LNCaP clone FGC (cell line): Measurements from ENCODE around the gene FKBP10.

ENCODE experiments used
- DNase-seq: peaks from one replicate; pipeline ENCODE4 v3.0.0-alpha.2; 2011; ENCODE audit warnings: low read depth
- H3K4me3 ChIP-seq: 2 replicates; pipeline ENCODE4 v1.5.1; 2011; ENCODE audit warnings: mild to moderate bottlenecking, low read depth, low read length, control low read depth
- TF ChIP-seq, protein P1 (sequence below): IDR thresholded peaks from 2 replicates; pipeline ENCODE4 v1.5.1; 2012; ENCODE audit warnings: mild to moderate bottlenecking; ENCODE audit not compliant: control insufficient read depth, insufficient read depth; ENCODE audit errors: extremely low read depth

Gene FKBP10

DNA sequence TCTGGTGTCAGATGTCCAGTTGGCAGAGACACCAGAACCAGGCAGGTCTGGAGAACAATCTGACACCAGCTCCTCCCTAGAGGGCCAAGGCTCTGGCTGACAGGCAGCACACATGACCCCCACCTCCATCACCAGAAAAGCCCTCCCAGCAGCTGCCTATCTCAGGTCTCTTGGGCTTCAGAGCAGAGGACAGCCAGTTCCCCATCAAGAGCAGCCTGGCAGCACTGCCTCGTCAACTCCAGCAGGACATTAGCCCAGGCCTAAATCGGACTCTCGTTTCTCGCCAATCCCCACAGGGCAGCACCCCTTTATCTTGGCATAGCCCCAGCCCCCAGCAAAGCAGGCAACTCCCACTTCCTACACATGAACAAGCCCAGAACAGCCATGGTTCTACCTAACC is 30.7 kb upstream of the FKBP10 start:
- no peak overlapping the region for H3K4me3 ChIP-seq
- TF ChIP-seq, protein P1, sequence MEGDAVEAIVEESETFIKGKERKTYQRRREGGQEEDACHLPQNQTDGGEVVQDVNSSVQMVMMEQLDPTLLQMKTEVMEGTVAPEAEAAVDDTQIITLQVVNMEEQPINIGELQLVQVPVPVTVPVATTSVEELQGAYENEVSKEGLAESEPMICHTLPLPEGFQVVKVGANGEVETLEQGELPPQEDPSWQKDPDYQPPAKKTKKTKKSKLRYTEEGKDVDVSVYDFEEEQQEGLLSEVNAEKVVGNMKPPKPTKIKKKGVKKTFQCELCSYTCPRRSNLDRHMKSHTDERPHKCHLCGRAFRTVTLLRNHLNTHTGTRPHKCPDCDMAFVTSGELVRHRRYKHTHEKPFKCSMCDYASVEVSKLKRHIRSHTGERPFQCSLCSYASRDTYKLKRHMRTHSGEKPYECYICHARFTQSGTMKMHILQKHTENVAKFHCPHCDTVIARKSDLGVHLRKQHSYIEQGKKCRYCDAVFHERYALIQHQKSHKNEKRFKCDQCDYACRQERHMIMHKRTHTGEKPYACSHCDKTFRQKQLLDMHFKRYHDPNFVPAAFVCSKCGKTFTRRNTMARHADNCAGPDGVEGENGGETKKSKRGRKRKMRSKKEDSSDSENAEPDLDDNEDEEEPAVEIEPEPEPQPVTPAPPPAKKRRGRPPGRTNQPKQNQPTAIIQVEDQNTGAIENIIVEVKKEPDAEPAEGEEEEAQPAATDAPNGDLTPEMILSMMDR, result no peak

DNA sequence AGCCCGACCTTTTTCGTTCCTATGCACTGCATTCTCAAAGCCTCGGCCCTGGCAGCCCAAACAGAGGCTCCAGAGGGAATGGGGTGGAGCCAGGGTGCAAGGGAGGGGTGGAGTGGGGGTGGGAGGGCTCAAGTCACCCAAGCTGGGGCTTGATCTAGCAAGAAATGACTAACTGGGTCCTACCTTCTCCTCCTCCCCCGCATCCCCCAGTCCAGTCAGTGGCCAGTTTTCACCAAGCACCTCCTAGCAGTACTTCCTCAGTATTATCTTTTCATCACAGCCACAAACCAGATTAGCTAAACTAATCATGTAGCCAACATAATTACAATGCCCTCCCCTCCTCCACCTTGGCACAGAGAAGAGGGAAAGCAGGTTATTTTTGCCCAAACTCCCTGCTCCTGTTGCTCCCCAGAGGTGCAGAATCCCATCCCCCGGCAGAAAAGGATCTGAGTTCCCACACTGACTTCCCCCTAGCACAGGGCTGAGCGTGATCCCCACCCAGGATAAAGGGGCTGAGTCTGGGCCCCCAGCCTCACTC is 28.5 kb upstream of the FKBP10 start:
- TF ChIP-seq, protein P1, result no peak
- H3K4me3 ChIP-seq, result peak overlapping the region; percentile 88
- peak; percentile 73 for DNase-seq

More for the DNA sequence above, 30.7 kb upstream of the FKBP10 start:
- DNase-seq, result no peak

DNA sequence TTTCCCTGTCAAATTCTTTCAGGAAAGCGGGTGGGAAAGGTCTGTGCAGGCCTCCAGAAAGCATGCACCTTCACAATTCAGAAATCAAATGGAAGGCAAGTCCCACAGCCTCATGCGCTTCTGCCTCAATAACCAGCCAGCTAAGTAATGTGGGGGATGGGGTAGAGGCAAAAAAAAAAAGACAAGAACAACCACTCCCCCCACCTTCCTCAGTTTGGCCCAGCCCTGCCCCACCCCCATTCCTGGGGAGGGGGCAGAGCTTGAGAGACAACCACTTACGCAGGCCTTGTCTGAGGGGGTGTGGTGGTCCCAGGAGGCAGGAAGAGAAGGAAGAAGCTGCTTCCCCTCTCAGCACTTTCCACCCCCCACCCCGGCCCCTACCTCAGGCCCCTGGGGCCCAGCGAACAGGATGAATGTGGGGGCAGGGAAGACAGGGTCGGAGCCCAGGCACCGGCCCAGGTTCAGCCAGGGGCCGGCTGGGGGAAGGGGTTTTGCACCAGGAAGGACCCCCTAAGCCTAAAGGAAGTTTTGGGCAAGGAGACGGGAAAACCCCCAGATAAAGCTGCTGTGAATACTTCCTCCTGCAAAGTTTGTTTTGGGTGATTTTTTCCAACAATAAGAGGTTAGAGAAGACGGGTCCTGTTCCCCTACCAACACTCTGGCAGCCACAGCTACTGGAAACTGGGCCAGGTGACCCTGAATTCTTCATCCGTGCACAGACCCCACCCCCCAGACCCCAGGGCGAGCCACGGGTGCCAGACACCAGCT is 27.5 kb upstream of the FKBP10 start:
- TF ChIP-seq, protein P1, result no peak
- no peak for DNase-seq
- peak overlapping the region; percentile 88 for H3K4me3 ChIP-seq

DNA sequence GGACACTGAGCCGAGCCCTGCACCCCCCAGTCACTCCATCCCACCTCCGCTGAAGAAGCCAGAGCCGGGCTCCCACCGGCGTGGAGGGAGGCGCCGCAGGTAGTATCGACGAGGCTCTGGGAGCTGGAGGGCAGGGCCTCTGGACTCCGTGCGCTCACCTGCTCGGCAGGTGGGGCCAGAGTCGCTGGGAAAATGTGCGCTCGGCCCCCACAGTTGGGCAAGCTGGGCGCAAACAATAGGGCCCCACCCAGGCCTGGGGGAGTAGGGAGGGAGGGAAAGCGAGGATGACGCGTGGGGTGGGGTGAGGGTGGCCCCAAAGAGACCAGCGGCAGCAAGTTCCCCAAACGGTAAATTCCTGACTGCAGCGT is 27.0 kb upstream of the FKBP10 start:
- H3K4me3 ChIP-seq, result peak overlapping the region; percentile 88
- TF ChIP-seq, protein P1, result peak; percentile 42
- DNase-seq, result no peak

DNA sequence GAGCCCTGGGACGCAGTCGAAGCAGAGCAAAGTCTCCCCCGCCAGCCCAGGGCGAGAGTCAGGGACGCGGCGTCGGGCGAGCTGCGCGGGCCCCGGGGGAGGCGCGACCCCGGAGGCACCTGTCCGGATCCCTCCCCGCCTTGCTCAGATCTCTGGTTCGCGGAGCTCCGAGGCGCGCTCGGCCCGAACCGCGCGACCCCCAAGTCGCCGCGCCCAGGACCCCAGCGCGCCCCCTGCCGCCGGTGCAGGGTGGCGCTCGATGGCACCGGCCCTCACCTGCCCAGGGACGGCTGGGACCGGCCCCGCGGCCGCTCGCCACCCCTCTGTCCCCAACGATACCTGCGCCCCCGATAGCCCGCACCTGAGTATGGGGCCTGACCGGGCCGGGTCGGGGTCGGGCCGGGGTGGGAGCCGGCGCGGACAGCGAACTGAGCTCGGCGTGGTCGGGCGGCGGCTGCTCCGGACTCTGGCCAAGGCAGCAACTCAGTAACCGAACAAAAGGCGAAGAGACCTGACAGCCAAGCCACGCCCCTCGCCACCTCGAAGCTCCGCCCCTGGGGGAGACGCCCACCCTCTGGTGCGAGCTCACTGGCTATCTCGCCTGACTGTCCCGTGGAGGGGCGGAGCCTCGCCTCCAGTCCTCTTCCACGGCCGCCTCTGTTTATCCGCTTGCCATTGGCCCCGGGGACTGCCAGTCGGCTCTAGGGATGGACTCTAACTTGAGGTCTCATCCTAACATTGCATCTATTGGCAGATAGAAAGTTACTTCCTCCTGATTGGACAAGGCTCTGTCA is 26.4 kb upstream of the FKBP10 start, which contains the start of gene JUP:
Gene JUP (minus strand): TSS at position 485 of the 794 bp plus-strand sequence. CDS start 14,857 bp downstream, outside the sequence.
- TF ChIP-seq, protein P1, result peak; percentile 76
- DNase-seq, result peak; percentile 100
- H3K4me3 ChIP-seq, result peak within 1 kb of the TSS; percentile 88

DNA sequence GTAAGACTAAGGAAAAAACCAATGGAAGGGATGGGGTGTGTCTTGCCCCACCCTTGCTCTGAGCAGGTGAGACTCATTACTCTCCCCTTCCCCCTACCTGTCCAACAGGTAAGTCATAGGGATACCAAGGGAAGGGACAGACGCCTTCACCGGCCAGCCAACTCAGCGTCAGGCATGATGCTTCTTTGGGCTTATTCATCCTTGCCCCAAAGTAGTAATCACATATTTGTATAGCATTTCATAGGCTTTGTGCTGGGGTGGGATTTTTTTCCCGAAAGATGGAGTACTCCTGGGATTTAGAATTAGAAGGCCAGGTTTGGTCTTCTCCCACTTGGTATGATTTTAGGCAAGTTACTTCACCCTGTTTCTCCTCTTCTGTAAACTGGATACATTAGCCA is 25.8 kb upstream of the FKBP10 start:
- TF ChIP-seq, protein P1, result no peak
- H3K4me3 ChIP-seq, result peak overlapping the region; percentile 41
- no peak for DNase-seq
